AG10803 (cell line): ENCODE results near the gene EHBP1.
A peak's percentile ranks its signal among the peaks of the same experiment; 100 is the strongest.

Source experiments
- DNase-seq: peaks from one replicate; pipeline ENCODE4 v3.0.0; 2010; ENCODE audit warnings: low read depth
- H3K4me3 ChIP-seq: 2 replicates; pipeline ENCODE4 v1.5.1; 2011; ENCODE audit warnings: mild to moderate bottlenecking, low read length, control low read depth
- CTCF ChIP-seq: conservative IDR thresholded peaks from 2 replicates; pipeline ENCODE4 v1.5.1; 2011; ENCODE audit warnings: mild to moderate bottlenecking, low read length, control low read depth, inconsistent platforms

EHBP1 gene

GRCh38 chr2:63048367-63049171 is 343.1 kb downstream of the EHBP1 start:
- no peak overlapping the region for H3K4me3 ChIP-seq
- DNase-seq = no peak
- TF ChIP-seq CTCF = no peak

- H3K4me3 ChIP-seq = peak overlapping the region; percentile 57
- no peak for TF ChIP-seq CTCF
- DNase-seq = no peak
These were observed 343.9 kb downstream of the EHBP1 start for GRCh38 chr2:63049211-63049969.

- TF ChIP-seq CTCF = no peak
- no peak for DNase-seq
- H3K4me3 ChIP-seq = peak overlapping the region; percentile 57
These were observed 344.4 kb downstream of the EHBP1 start for GRCh38 chr2:63049970-63050333.

- DNase-seq = peak; percentile 38
- H3K4me3 ChIP-seq = peak within 1 kb of the TSS; percentile 61
- no peak for TF ChIP-seq CTCF
These were observed 345.0 kb downstream of the EHBP1 start, which contains the start of gene OTX1 for GRCh38 chr2:63050334-63051041. TSS of gene OTX1 (plus strand) at chr2:63050830. CDS start at chr2:63052991, 2,161 bp downstream.

- peak overlapping the region; percentile 61 for H3K4me3 ChIP-seq
- no peak for DNase-seq
- no peak for TF ChIP-seq CTCF
These were observed 345.7 kb downstream of the EHBP1 start for GRCh38 chr2:63051042-63051794.

- no peak overlapping the region for H3K4me3 ChIP-seq
- DNase-seq = no peak
- TF ChIP-seq CTCF = no peak
These were observed 346.4 kb downstream of the EHBP1 start for GRCh38 chr2:63051795-63052333.
